HEK293 (cell line): Measurements from ENCODE around the gene ARPC1B.

Experiments
- CTCF ChIA-PET: fragments of 350-600 bp; formaldehyde crosslinking; extraction: SDS; loops from one replicate; lab custom pipeline; 2021; ENCODE audit warnings: antibody characterized with exemption; lab: Yijun Ruan, JAX
- POLR2A ChIA-PET: fragments of 300-600 bp; formaldehyde crosslinking; extraction: SDS; loops from one replicate; lab custom pipeline; 2020; ENCODE audit warnings: antibody characterized with exemption, inconsistent platforms; lab: Yijun Ruan, JAX
- H3K27ac ChIP-seq: fragments of 200-500 bp; sonication (Bioruptor generic); 2 replicates; pipeline ENCODE4 v1.5.1; 2014; ENCODE audit warnings: low read depth, low read length, control low read depth, inconsistent platforms; ENCODE audit errors: extremely low read depth
- H3K36me3 ChIP-seq, 2 experiments: fragments of 200-500 bp in 1 of 2; sonication (Bioruptor generic) in 1 of 2; 1 replicate in 1 of 2; 2 replicates in 1 of 2; pipeline ENCODE4 v1.5.1; 2014 to 2017; ENCODE audit warnings: inconsistent platforms in 2 of 2, low read length in 2 of 2; ENCODE audit not compliant: control insufficient read depth in 2 of 2, insufficient read depth in 1 of 2
- H3K4me1 ChIP-seq: fragments of 200-500 bp; sonication (Bioruptor generic); 2 replicates; pipeline ENCODE4 v1.5.1; 2014; ENCODE audit warnings: mild to moderate bottlenecking, low read length, inconsistent platforms; ENCODE audit not compliant: control insufficient read depth, insufficient read depth
- H3K4me3 ChIP-seq: 2 replicates; pipeline ENCODE4 v1.5.1; 2011; ENCODE audit warnings: low read depth, mild to moderate bottlenecking, control low read depth, low read length, moderate library complexity
- H3K9me3 ChIP-seq: fragments of 200-500 bp; sonication (Bioruptor generic); 2 replicates; pipeline ENCODE4 v1.5.1; 2014; ENCODE audit warnings: low read depth, low read length, inconsistent platforms; ENCODE audit not compliant: control insufficient read depth, insufficient read depth
- BCL6B ChIP-seq: fragments of 450-650 bp; formaldehyde crosslinking; IDR thresholded peaks from 2 replicates; pipeline ENCODE4 v1.5.1; 2017; ENCODE audit warnings: missing biosample characterization, missing genetic modification characterization
- GLI4 ChIP-seq: fragments of 450-650 bp; formaldehyde crosslinking; IDR thresholded peaks from 2 replicates; pipeline ENCODE4 v1.5.1; 2016; ENCODE audit warnings: missing biosample characterization, missing genetic modification characterization
- GLIS2 ChIP-seq: fragments of 450-650 bp; formaldehyde crosslinking; IDR thresholded peaks from 2 replicates; pipeline ENCODE4 v1.5.1; 2016; ENCODE audit warnings: missing biosample characterization, missing genetic modification characterization
- HIC1 ChIP-seq: fragments of 450-650 bp; formaldehyde crosslinking; IDR thresholded peaks from 2 replicates; pipeline ENCODE4 v1.5.1; 2016; ENCODE audit warnings: missing biosample characterization, missing genetic modification characterization
- SP3 ChIP-seq: fragments of 450-650 bp; formaldehyde crosslinking; IDR thresholded peaks from 2 replicates; pipeline ENCODE4 v1.5.1; 2016; ENCODE audit warnings: missing biosample characterization, missing genetic modification characterization
- ZEB2 ChIP-seq: fragments of 450-650 bp; formaldehyde crosslinking; IDR thresholded peaks from 2 replicates; pipeline ENCODE4 v1.5.1; 2016; ENCODE audit warnings: missing biosample characterization, missing genetic modification characterization
- ZNF140 ChIP-seq: fragments of 450-650 bp; formaldehyde crosslinking; IDR thresholded peaks from 2 replicates; pipeline ENCODE4 v1.5.1; 2016; ENCODE audit warnings: missing biosample characterization, missing genetic modification characterization
- ZNF157 ChIP-seq: fragments of 450-650 bp; formaldehyde crosslinking; IDR thresholded peaks from 2 replicates; pipeline ENCODE4 v1.5.1; 2016; ENCODE audit warnings: missing biosample characterization, missing genetic modification characterization
- ZNF302 ChIP-seq: fragments of 450-650 bp; formaldehyde crosslinking; IDR thresholded peaks from 2 replicates; pipeline ENCODE4 v1.5.1; 2016; ENCODE audit warnings: missing biosample characterization, missing genetic modification characterization, low read depth
- ZNF366 ChIP-seq: fragments of 450-650 bp; formaldehyde crosslinking; conservative IDR thresholded peaks from 2 replicates; pipeline ENCODE4 v1.5.1; 2016; ENCODE audit warnings: missing biosample characterization, missing genetic modification characterization
- ZNF416 ChIP-seq: fragments of 450-650 bp; formaldehyde crosslinking; IDR thresholded peaks from 2 replicates; pipeline ENCODE4 v1.5.1; 2016; ENCODE audit warnings: missing biosample characterization, missing genetic modification characterization
- ZNF473 ChIP-seq: fragments of 450-650 bp; formaldehyde crosslinking; IDR thresholded peaks from 2 replicates; pipeline ENCODE4 v1.5.1; 2017; ENCODE audit warnings: missing biosample characterization, missing genetic modification characterization
- ZNF560 ChIP-seq: fragments of 450-650 bp; formaldehyde crosslinking; IDR thresholded peaks from 2 replicates; pipeline ENCODE4 v1.5.1; 2017; ENCODE audit warnings: missing biosample characterization, missing genetic modification characterization, borderline replicate concordance
- ZNF623 ChIP-seq: fragments of 450-650 bp; formaldehyde crosslinking; IDR thresholded peaks from 2 replicates; pipeline ENCODE4 v1.5.1; 2016; ENCODE audit warnings: missing biosample characterization, missing genetic modification characterization
- ZNF777 ChIP-seq: fragments of 450-650 bp; formaldehyde crosslinking; IDR thresholded peaks from 2 replicates; pipeline ENCODE4 v1.5.1; 2017; ENCODE audit warnings: missing biosample characterization, missing genetic modification characterization, borderline replicate concordance
- ZNF791 ChIP-seq: fragments of 450-650 bp; formaldehyde crosslinking; IDR thresholded peaks from 2 replicates; pipeline ENCODE4 v1.5.1; 2016; ENCODE audit warnings: missing biosample characterization, missing genetic modification characterization
- TF ChIP-seq, protein P1 (sequence below): IDR thresholded peaks from 2 replicates; pipeline ENCODE4 v1.6.1; 2011; ENCODE audit warnings: mild to moderate bottlenecking, low read depth, low read length, borderline replicate concordance
- TF ChIP-seq, protein P2 (sequence below): fragments of 450-650 bp; formaldehyde crosslinking; conservative IDR thresholded peaks from 2 replicates; pipeline ENCODE4 v1.5.1; 2016; ENCODE audit warnings: low read depth, missing biosample characterization, missing genetic modification characterization

Gene ARPC1B

GRCh38 chr7:99424932-99425730, 50.6 kb downstream of the ARPC1B start:
- Histone ChIP-seq H3K4me1 (no peaks in the 10 kb centered on the region), H3K9me3 (no peaks in the 10 kb centered on the region), H3K36me3 (peaks cover 20 to 70% of the 10 kb centered on the region in 2 experiments; a peak in 2 of 3 replicates), H3K4me3 (no peak overlapping the region), H3K27ac (no peak overlapping the region)
- POLR2A ChIA-PET = no interaction called here
- TF ChIP-seq ZNF366 (tag by site-specific recombination) (no peak), ZNF157 (tag by site-specific recombination) (no peak), ZNF140 (tag by site-specific recombination) (no peak), BCL6B (tag by site-specific recombination) (no peak), SP3 (tag by site-specific recombination) (no peak), GLI4 (tag by site-specific recombination) (no peak), ZNF473 (tag by site-specific recombination) (no peak), ZNF777 (no peak), ZNF302 (no peak), ZNF791 (tag by site-specific recombination) (no peak), ZEB2 (tag by site-specific recombination) (no peak), GLIS2 (tag by site-specific recombination) (no peak), ZNF623 (tag by site-specific recombination) (no peak), ZNF560 (tag by site-specific recombination) (no peak), HIC1 (no peak), ZNF416 (tag by site-specific recombination) (no peak)
- TF ChIP-seq, protein P1, sequence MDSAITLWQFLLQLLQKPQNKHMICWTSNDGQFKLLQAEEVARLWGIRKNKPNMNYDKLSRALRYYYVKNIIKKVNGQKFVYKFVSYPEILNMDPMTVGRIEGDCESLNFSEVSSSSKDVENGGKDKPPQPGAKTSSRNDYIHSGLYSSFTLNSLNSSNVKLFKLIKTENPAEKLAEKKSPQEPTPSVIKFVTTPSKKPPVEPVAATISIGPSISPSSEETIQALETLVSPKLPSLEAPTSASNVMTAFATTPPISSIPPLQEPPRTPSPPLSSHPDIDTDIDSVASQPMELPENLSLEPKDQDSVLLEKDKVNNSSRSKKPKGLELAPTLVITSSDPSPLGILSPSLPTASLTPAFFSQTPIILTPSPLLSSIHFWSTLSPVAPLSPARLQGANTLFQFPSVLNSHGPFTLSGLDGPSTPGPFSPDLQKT = no peak
- TF ChIP-seq, protein P2, sequence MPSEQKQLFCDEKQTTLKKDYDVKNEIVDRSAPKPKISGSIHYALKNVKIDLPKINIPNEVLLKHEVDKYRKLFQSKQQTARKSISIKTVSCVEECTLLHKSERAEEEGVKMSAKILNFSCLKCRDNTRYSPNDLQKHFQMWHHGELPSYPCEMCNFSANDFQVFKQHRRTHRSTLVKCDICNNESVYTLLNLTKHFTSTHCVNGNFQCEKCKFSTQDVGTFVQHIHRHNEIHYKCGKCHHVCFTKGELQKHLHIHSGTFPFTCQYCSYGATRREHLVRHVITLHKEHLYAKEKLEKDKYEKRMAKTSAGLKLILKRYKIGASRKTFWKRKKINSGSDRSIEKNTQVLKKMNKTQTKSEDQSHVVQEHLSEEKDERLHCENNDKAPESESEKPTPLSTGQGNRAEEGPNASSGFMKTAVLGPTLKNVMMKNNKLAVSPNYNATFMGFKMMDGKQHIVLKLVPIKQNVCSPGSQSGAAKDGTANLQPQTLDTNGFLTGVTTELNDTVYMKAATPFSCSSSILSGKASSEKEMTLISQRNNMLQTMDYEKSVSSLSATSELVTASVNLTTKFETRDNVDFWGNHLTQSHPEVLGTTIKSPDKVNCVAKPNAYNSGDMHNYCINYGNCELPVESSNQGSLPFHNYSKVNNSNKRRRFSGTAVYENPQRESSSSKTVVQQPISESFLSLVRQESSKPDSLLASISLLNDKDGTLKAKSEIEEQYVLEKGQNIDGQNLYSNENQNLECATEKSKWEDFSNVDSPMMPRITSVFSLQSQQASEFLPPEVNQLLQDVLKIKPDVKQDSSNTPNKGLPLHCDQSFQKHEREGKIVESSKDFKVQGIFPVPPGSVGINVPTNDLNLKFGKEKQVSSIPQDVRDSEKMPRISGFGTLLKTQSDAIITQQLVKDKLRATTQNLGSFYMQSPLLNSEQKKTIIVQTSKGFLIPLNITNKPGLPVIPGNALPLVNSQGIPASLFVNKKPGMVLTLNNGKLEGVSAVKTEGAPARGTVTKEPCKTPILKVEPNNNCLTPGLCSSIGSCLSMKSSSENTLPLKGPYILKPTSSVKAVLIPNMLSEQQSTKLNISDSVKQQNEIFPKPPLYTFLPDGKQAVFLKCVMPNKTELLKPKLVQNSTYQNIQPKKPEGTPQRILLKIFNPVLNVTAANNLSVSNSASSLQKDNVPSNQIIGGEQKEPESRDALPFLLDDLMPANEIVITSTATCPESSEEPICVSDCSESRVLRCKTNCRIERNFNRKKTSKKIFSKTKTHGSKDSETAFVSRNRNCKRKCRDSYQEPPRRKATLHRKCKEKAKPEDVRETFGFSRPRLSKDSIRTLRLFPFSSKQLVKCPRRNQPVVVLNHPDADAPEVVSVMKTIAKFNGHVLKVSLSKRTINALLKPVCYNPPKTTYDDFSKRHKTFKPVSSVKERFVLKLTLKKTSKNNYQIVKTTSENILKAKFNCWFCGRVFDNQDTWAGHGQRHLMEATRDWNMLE (tag by site-specific recombination) = no peak
- CTCF ChIA-PET = no interaction called here
